BE2C (cell line): Measurements from ENCODE around the gene ASPA.

Experiments
- DNase-seq: peaks from one replicate; pipeline ENCODE4 v3.0.0-alpha.2; 2020
- H3K27me3 ChIP-seq: fragments of 250-450 bp; sonication (Bioruptor Pico); 2 replicates; pipeline ENCODE4 v1.5.1; 2020; ENCODE audit warnings: mild to moderate bottlenecking
- H3K36me3 ChIP-seq: fragments of 250-450 bp; sonication (Bioruptor Pico); 2 replicates; pipeline ENCODE4 v1.5.1; 2020; ENCODE audit warnings: mild to moderate bottlenecking
- H3K4me1 ChIP-seq: fragments of 250-450 bp; sonication (Bioruptor Pico); 2 replicates; pipeline ENCODE4 v1.5.1; 2020
- H3K4me3 ChIP-seq: 2 replicates; pipeline ENCODE4 v1.5.1; 2011; ENCODE audit warnings: low read depth, low read length
- H3K9me3 ChIP-seq: fragments of 250-450 bp; sonication (Bioruptor Pico); 2 replicates; pipeline ENCODE4 v1.5.1; 2020
- TF ChIP-seq, protein P1 (sequence below): IDR thresholded peaks from 2 replicates; pipeline ENCODE4 v1.5.1; 2012; ENCODE audit warnings: mild to moderate bottlenecking, low read depth, low read length

The ASPA gene

DNA sequence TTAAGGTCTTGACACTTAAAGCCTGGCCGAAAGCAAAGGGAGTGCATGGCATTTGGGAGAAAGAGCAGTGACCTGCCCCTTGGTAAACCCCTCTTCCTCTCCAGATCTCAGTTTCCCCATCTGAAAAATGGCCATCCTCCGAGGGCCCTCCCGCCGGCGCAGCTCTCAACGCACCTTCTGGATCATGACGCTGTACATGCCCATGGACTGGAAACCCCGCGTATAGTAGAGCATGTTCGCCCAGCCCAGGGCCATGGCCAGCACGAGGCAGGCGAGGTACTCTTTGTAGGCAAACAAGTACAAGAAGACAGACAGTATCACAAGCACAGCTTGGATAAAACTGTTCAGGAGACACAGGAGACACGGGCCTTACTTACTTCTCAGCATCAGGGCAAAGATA, 48.2 kb downstream of the ASPA start:
- H3K9me3 ChIP-seq, result no peaks in the 10 kb centered on the region
- H3K4me1 ChIP-seq, result no peaks in the 10 kb centered on the region
- H3K27me3 ChIP-seq, result no peaks in the 10 kb centered on the region
- H3K4me3 ChIP-seq, result no peak overlapping the region
- no peak for DNase-seq
- no peaks in the 10 kb centered on the region for H3K36me3 ChIP-seq
- TF ChIP-seq, protein P1, sequence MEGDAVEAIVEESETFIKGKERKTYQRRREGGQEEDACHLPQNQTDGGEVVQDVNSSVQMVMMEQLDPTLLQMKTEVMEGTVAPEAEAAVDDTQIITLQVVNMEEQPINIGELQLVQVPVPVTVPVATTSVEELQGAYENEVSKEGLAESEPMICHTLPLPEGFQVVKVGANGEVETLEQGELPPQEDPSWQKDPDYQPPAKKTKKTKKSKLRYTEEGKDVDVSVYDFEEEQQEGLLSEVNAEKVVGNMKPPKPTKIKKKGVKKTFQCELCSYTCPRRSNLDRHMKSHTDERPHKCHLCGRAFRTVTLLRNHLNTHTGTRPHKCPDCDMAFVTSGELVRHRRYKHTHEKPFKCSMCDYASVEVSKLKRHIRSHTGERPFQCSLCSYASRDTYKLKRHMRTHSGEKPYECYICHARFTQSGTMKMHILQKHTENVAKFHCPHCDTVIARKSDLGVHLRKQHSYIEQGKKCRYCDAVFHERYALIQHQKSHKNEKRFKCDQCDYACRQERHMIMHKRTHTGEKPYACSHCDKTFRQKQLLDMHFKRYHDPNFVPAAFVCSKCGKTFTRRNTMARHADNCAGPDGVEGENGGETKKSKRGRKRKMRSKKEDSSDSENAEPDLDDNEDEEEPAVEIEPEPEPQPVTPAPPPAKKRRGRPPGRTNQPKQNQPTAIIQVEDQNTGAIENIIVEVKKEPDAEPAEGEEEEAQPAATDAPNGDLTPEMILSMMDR, result no peak

DNA sequence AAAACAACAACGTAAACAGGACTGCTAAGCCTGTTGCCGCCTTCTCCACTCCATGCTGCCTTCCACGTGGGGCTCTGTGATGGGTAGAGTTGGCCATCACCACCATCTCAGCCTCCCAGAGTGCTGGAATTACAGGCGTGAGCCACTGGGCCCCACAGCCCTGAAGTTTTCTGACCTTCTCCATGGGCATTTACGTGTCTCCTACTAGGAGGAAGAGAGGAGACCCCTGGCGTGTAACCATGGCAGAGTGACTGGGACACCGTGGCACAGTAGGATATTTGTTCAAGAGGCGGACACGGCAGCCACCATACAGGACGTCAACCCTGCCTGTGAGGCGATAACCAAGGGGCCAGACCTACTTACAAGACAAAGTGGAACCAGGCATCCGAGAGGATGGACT, 50.7 kb downstream of the ASPA start:
- no peaks in the 10 kb centered on the region for H3K27me3 ChIP-seq
- no peak overlapping the region for H3K4me3 ChIP-seq
- H3K36me3 ChIP-seq, result no peaks in the 10 kb centered on the region
- no peaks in the 10 kb centered on the region for H3K4me1 ChIP-seq
- TF ChIP-seq, protein P1, result no peak
- DNase-seq, result no peak
- H3K9me3 ChIP-seq, result no peaks in the 10 kb centered on the region

DNA sequence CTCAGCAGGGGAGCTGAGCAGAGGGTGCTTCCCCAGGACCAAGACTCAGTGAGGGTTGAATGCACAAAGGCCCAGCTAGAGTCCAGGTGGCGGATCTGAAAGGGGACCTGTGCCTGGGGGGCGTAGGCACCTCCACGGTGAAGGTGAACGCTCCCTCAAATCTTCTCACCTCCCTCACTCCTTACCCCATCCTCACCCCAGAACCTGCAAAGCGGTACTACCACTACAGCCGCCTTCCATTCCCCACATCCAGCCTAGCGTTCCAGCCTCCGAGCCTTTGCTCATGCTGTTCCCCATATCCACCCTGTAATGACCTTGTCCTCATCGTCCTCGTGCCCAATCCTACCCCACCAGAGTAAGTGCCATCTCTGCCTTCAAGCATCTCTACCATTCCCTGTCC, 51.2 kb downstream of the ASPA start:
- Histone ChIP-seq H3K4me3 (no peak overlapping the region), H3K36me3 (no peaks in the 10 kb centered on the region), H3K9me3 (no peaks in the 10 kb centered on the region), H3K4me1 (no peaks in the 10 kb centered on the region), H3K27me3 (no peaks in the 10 kb centered on the region)
- TF ChIP-seq, protein P1, result no peak
- DNase-seq, result no peak

- Histone ChIP-seq H3K27me3 (no peaks in the 10 kb centered on the region), H3K4me3 (no peak overlapping the region), H3K9me3 (no peaks in the 10 kb centered on the region), H3K36me3 (no peaks in the 10 kb centered on the region), H3K4me1 (no peaks in the 10 kb centered on the region)
- DNase-seq, result no peak
- TF ChIP-seq, protein P1, result no peak
Observed at GRCh38 chr17:3527468-3527867, 51.7 kb downstream of the ASPA start.

GRCh38 chr17:3527896-3528295, 52.1 kb downstream of the ASPA start:
- no peak for DNase-seq
- H3K9me3 ChIP-seq, result no peaks in the 10 kb centered on the region
- H3K36me3 ChIP-seq, result no peaks in the 10 kb centered on the region
- H3K4me3 ChIP-seq, result no peak overlapping the region
- no peaks in the 10 kb centered on the region for H3K4me1 ChIP-seq
- TF ChIP-seq, protein P1, result no peak
- H3K27me3 ChIP-seq, result no peaks in the 10 kb centered on the region

GRCh38 chr17:3528403-3528851, 52.6 kb downstream of the ASPA start:
- no peak overlapping the region for H3K4me3 ChIP-seq
- TF ChIP-seq, protein P1, result no peak
- H3K27me3 ChIP-seq, result no peaks in the 10 kb centered on the region
- H3K4me1 ChIP-seq, result no peaks in the 10 kb centered on the region
- no peaks in the 10 kb centered on the region for H3K36me3 ChIP-seq
- no peak for DNase-seq
- H3K9me3 ChIP-seq, result no peaks in the 10 kb centered on the region
